Activated T-cell treated with anti-CD3 and anti-CD28 coated beads, Interleukin-2, amount 50 U/mL, for 4 hours (primary cell): ENCODE measurements around the gene ZFR2. TPM values are rescaled to one million over a fixed set of nuclear protein-coding genes. Genes with fewer than 3 reads are reported as not detected.
"Not testable (repeated sequence)": the region's sequence is repeated elsewhere in the genome, so short reads cannot be mapped to it uniquely, and the experiment has no call there.

Experiments used
- ATAC-seq, 2 donors: fragments of 200-7000 bp; cut with Tn5 transposase; one replicate each; pipeline ENCODE4 v1.10.0; 2021
- DNase-seq: peaks from one replicate; pipeline ENCODE4 v3.0.0-alpha.2; 2020
- H3K27me3 Mint-ChIP-seq: one replicate; pipeline ENCODE4 v1.8.0; 2021; ENCODE audit warnings: low read depth, mixed read lengths
- H3K36me3 Mint-ChIP-seq: one replicate; pipeline ENCODE4 v1.8.0; 2022; ENCODE audit warnings: mixed read lengths; ENCODE audit not compliant: insufficient read depth
- H3K4me1 Mint-ChIP-seq: one replicate; pipeline ENCODE4 v1.8.0; 2021; ENCODE audit warnings: low read depth, mixed read lengths
- H3K4me3 Mint-ChIP-seq: one replicate; pipeline ENCODE4 v1.8.0; 2021; ENCODE audit warnings: mild to moderate bottlenecking, moderate library complexity, mixed read lengths
- H3K9me3 Mint-ChIP-seq: one replicate; pipeline ENCODE4 v1.8.0; 2021; ENCODE audit warnings: mixed read lengths
- total RNA-seq, 3 donors: library from RNA; stranded (reverse); gene quantifications; one replicate each; pipeline ENCODE4 v1.2.1, GENCODE V29; 2021

ZFR2 gene
- total RNA-seq, 3 donors from 2014 or later = 0.53 to 1.1 (median 0.90) TPM

DNA sequence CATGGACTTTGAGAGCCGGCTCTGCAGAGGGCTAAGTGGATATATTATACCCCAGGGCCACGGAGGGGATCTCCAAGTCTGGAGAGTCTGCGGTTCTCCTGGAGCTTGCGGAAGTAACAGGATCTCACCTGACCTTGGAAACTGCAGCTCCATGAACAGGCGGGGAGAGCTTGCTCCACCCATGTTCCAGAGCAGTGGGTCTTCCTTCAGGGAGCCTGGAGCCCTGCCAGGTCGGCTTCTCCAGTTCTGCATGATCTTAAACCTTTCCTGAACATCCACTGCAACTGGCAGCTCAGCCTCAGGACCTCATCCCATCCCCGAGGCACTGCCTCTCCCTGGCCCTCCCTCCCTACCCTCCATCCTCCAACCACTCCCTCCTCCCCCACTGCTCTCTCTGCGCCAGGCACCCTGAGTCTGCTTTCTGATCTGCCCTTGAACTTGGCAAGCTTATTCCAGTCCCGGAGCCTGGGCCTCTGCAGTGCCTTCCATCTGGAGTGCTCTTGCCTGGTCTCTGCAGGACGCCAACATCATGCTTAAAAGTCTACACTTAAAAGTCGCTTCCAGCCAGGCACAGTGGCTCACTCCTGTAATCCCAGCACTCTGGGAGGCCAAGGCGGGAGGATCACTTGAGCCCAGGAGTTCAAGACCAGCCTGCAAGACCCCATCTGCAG, 24.8 kb upstream of the ZFR2 start:
- Mint-ChIP-seq H3K4me1 (peaks cover 3% of the 10 kb centered on the region), H3K36me3 (no peaks in the 10 kb centered on the region), H3K4me3 (no peak overlapping the region), H3K9me3 (no peaks in the 10 kb centered on the region), H3K27me3 (peaks cover 2% of the 10 kb centered on the region)
- DNase-seq = no peak
- ATAC-seq = no peak

DNA sequence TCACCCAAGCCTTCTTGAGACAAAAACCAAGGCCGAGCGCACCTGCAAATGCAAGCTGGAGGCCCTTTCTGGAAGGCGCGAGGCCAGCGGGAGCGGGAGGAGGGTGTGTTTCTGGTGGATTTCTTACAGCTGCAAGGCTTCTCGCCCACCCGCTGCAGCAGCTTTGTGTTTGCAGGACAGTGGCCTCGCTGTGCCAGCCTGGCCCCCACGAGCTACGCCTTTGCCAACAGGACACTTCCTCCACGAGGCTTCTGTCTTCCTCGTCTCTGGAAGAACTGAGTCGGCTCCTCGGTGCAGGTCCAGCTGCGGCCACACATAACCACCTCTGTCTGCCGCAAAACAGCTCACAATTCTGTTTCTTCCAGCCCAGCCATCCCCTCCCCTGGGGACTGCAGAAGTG, 21.8 kb upstream of the ZFR2 start:
- Mint-ChIP-seq H3K9me3 (no peaks in the 10 kb centered on the region), H3K27me3 (peaks cover 2% of the 10 kb centered on the region), H3K36me3 (no peaks in the 10 kb centered on the region), H3K4me3 (no peak overlapping the region), H3K4me1 (no peaks in the 10 kb centered on the region)
- ATAC-seq = no peak
- DNase-seq = no peak

DNA sequence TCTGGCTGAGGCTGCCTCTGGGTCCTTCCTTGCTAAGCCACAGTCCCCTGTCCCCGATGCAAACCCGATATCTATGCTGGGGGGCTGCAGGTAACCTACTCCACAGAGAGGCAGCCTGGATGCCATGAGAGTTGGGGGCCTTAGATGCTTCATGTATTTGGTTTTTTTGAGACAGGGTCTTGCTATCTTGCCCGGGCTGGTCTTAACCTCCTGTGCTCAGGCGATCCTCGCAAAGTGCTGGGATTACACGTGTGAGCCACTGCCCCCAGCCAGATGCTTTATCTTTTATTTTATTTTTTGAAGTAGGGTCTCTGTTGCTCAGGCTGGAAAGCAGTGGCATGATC, 13.2 kb upstream of the ZFR2 start:
- peaks cover 47% of the 10 kb centered on the region for H3K27me3 Mint-ChIP-seq
- no peaks in the 10 kb centered on the region for H3K9me3 Mint-ChIP-seq
- no peaks in the 10 kb centered on the region for H3K36me3 Mint-ChIP-seq
- H3K4me1 Mint-ChIP-seq = peaks cover 8% of the 10 kb centered on the region
- DNase-seq (no peak), ATAC-seq (no peak)
- H3K4me3 Mint-ChIP-seq = no peak overlapping the region

DNA sequence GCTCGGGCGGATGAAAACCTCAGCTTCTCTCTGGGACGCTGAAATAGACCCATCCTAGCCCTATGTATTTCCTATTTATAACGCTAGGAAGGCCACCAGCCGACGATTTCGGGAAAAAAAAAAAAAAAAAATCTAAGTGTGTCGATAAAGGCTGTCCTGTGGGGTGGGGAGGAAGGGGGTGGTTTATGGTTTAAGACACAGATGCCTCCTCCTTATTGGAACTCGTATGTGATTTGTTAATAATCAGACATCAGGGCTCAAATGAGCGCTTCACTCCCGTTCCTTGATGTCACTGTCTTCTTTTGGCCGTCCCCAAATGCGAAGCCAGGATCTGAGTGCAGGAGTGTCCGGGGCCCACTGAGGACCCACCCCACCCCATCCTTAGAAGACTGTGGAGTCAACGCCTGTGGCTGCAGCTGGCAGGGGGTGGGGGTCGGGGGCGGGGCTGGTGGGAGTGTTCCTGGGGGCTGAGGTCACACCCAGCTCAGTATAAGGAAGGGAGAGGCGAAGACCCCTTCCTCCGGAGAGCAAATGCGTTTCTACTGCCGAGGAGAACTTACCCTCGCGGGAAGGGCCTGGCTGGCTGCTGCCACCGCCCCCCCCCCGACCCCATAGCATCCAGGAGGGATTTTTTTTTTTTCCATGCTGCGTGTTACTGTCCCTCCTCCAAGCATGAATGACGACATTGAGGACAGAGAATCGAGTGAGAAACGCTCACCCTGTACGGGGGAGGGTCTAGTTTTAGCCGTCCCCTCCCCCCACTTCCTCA, 12.6 kb upstream of the ZFR2 start:
- DNase-seq (no peak), ATAC-seq (no peak)
- Mint-ChIP-seq H3K4me1 (peaks cover 8% of the 10 kb centered on the region), H3K4me3 (no peak overlapping the region), H3K9me3 (no peaks in the 10 kb centered on the region), H3K27me3 (peaks cover 50% of the 10 kb centered on the region), H3K36me3 (no peaks in the 10 kb centered on the region)

DNA sequence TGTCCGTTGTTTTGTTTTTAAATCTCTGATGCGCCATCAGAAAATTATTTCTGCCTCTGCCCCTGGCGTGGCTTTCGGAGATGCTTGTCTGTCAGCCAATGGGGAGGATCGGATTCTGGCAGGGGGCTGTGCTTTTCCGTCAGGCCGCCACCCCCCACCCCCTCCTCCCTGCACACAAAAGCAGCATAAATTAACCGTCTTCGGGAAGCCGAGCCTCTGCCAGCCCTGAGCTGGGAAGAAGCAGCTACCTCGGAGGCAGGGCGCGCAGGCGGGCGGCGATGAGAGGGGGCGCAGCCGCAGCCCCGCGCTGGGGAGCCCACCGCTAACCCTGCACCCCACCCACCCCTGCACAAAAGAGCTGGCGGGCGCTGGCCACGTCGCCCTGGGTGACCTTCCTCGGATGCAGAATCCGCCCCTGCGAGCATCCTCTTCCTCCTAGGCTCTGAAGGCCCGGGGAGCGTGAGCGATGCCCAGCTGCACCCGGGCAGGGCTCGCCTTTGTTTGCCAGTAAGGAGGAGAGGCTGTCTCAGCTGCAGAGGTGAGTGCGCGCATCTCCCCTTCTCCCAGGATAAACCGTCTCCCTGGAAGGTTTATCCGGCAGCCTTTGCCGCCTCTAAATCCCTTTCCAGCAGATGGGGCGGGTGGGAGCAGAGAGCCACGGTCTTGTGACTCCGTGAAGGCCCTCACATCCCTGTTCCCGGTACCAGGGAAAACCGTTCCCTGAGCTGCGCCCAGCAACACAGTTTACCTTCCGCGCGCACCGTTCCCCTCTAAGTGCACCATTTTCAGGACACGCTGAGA, 11.8 kb upstream of the ZFR2 start, which contains the start of gene ATCAY:
ATCAY (plus strand) TSS at position 215 of the 801 bp plus-strand sequence. CDS start 5,083 bp downstream, outside the sequence.
- Mint-ChIP-seq H3K36me3 (no peaks in the 10 kb centered on the region), H3K4me3 (no peak within 1 kb of the TSS), H3K27me3 (peaks cover 50% of the 10 kb centered on the region), H3K9me3 (no peaks in the 10 kb centered on the region), H3K4me1 (peaks cover 8% of the 10 kb centered on the region)
- ATAC-seq (no peak), DNase-seq (no peak)

DNA sequence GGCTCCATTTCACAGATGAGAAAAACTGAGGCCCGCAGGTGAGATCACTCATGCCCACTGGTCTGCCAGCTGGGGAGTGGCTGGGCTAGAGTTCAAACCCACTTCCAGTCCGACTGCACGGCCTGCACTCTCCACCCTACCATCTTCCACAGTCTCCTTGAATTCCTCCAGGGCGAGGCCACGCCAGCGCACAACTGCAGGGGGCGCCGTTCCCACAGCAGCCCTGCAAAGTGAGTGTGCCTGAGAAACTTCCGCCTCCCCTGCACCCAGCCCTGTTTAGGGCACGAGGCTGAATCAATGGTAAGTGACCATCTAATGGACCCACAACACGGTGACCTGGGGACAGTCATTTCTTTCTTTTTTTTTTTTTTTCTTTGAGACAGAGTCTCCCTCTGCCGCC, 10.8 kb upstream of the ZFR2 start:
- DNase-seq = no peak
- peaks cover 8% of the 10 kb centered on the region for H3K4me1 Mint-ChIP-seq
- H3K4me3 Mint-ChIP-seq = no peak overlapping the region
- H3K36me3 Mint-ChIP-seq = no peaks in the 10 kb centered on the region
- no peak for ATAC-seq
- H3K9me3 Mint-ChIP-seq = no peaks in the 10 kb centered on the region
- peaks cover 50% of the 10 kb centered on the region for H3K27me3 Mint-ChIP-seq

DNA sequence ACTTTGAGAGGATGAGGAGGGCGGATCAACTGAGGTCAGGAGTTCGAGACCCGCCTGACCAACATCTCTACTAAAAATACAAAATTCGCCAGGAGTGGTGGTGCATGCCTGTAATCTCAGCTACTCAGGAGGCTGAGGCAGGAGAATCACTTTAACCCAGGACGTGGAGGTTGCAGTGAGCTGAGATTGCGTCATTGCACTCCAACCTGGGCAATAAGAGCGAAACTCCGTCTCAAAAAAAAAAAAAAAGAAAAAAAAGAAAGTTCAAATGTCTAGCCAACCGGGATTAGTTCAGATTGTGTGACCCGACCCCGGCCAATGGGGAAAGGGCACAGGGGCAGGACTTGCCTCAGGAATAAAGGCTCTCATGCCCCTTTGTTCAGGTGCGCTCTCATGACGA, 5.9 kb upstream of the ZFR2 start:
- not testable (repeated sequence) for H3K4me1 Mint-ChIP-seq, H3K4me3 Mint-ChIP-seq, ATAC-seq, H3K9me3 Mint-ChIP-seq, DNase-seq, H3K36me3 Mint-ChIP-seq
- peaks cover 49% of the 10 kb centered on the region for H3K27me3 Mint-ChIP-seq

DNA sequence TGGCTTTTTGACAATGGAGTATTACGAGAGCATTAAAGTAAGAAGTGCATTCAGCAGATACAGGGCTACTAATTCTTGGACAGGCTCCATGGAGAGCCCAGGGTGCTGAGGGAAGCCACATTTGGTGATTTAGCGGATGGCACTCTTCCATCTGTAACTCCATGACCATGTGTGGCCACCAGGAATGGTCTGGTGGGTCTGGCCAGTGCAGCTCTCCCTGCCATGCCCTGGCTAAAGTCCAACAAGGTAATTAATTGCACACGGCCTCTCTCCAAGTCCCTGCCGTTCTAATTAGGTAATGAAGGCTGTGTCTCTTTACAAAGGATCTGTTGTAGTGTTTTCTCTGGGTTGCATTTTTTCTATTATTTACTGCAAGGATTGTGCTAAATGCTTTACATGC, 4.3 kb upstream of the ZFR2 start:
- ATAC-seq (no peak), DNase-seq (no peak)
- Mint-ChIP-seq H3K36me3 (no peaks in the 10 kb centered on the region), H3K27me3 (peaks cover 50% of the 10 kb centered on the region), H3K4me1 (peaks cover 5% of the 10 kb centered on the region), H3K4me3 (no peak overlapping the region), H3K9me3 (no peaks in the 10 kb centered on the region)

DNA sequence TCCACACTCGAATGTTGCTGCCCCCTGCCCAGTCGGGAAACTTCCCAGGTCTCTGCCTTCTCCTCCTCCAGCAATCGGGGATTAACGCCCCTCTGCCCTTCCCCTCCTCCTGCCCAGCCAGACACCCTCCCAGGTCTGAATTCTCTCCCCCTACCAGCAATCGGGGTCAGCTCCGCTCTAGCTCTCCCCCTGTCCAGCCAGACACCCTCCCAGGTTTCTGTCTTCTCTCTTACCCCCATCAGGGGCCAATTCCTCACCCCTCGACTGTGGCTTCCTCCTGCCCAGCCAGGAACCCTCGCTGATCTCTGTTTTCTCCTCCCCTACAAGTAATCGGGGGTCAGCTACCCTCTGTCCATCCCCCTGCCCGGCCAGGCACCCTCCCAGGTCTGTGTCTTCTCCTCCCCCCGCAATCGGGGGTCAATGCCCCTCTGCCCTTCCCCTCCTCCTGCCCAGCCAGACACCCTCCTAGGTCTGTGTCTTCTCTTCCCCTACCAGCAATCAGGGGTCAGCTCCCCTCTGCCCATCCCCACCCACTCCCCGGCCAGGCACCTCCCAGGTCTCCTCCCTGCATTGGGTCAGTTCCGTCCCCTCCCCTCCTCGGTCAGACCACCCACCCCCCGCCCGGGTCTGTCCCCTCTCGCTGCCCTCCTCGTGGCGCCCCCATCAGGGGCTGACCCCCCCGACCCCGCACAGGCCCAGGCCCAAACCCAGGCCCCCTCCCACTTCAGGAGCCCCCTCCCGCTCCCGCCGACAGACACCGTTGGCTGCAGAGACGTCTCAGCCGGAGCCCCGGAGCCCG, 668 bp downstream of the ZFR2 start:
- ATAC-seq (no peak), DNase-seq (no peak)
- peaks cover 52% of the 10 kb centered on the region for H3K27me3 Mint-ChIP-seq
- H3K4me3 Mint-ChIP-seq = no peak overlapping the region
- H3K36me3 Mint-ChIP-seq = no peaks in the 10 kb centered on the region
- peaks cover 5% of the 10 kb centered on the region for H3K4me1 Mint-ChIP-seq
- no peaks in the 10 kb centered on the region for H3K9me3 Mint-ChIP-seq

DNA sequence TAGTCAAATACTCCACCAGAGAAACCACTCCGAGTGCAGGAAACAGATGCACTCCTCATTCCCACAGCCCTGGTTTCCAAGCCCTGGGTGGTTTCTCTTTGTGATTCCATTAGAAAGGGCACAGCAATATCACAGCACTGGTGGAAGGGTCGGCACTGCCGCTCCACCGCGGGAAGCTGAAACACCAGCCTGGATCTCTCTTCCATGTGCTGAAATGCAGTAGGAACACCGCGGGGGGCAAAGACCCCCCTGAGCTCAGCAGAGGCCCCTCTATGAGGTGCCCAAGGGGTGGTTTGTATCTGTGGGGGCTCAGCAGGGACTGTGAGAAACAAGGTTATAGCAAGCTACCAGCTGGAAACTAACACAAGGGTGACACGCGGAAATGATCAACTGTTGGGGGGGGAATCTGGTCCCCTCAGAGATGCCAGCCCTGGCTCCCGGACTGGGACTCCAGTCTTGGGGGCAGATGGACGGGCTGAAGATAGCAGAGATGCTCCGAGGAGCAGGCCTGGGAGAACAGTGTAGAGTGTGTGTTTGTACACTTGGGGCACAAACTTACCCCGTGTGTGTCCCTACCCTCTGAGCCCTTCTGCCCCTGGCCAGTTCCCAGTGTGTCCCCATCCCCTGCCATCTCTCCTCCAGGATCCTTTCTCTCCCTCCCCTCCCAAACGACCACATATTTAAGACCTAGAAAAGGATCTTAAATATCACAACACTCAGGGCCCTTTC, 1.8 kb downstream of the ZFR2 start:
- Mint-ChIP-seq H3K9me3 (no peaks in the 10 kb centered on the region), H3K27me3 (peaks cover 46% of the 10 kb centered on the region), H3K36me3 (no peaks in the 10 kb centered on the region), H3K4me3 (no peak overlapping the region), H3K4me1 (peaks cover 5% of the 10 kb centered on the region)
- no peak for DNase-seq
- ATAC-seq = no peak

DNA sequence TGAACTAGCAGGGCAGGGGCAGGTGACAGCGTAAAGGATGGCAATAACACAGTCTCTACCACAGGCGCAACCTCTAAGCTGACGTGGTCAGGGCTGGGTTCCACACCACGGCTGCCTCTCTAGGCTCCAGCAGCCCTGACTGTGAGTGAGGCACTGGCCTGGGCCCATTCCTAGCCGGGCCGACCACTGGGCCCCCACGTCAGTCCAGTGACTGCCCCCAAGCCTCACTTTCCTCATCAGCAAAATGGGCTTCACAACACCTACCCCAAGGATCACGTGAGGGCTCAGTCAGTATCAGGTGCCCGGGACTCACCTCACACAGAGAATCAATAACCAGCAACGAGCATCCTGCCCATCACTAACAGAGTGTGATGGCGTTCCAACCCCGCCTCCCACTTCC, 5.2 kb downstream of the ZFR2 start:
- H3K27me3 Mint-ChIP-seq = peaks cover 23% of the 10 kb centered on the region
- no peak for DNase-seq
- no peak for ATAC-seq
- H3K36me3 Mint-ChIP-seq = no peaks in the 10 kb centered on the region
- no peak overlapping the region for H3K4me3 Mint-ChIP-seq
- H3K4me1 Mint-ChIP-seq = no peaks in the 10 kb centered on the region
- no peaks in the 10 kb centered on the region for H3K9me3 Mint-ChIP-seq

DNA sequence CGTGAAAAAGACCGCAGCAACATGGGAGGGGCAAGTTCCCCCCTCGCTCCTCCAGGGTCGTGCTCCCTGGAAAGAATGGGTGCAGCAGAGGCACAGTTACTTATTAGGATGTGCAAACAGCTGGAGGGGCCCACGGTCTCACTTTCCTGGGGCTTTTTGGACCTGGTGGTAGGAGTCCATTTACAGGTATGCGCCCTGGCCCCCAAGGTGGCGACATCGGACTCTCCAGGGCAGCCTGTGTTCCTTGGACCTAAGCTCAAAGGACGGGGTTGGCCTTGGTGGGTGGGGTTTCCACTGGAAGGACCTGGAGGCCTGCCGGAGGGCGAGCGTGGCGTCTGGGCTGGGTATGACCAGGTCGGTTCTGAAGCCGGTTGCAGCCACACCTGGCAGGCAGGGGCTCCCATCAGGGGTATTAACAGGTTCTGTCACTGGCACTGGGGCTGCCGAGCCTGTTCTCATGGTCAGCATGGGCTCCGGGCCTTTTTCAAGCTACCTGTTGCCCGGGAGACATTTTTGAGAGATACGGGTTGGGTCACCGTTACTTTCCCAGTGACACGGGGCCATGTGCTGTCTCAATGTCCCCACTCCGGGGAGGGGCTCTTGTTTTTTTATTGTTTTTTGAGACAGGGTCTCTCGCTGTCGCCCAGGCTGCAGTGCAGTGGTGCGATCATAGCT, 5.9 kb downstream of the ZFR2 start:
- Mint-ChIP-seq H3K27me3 (peaks cover 19% of the 10 kb centered on the region), H3K4me3 (no peak overlapping the region), H3K4me1 (no peaks in the 10 kb centered on the region), H3K36me3 (no peaks in the 10 kb centered on the region), H3K9me3 (no peaks in the 10 kb centered on the region)
- DNase-seq = no peak
- ATAC-seq = no peak

DNA sequence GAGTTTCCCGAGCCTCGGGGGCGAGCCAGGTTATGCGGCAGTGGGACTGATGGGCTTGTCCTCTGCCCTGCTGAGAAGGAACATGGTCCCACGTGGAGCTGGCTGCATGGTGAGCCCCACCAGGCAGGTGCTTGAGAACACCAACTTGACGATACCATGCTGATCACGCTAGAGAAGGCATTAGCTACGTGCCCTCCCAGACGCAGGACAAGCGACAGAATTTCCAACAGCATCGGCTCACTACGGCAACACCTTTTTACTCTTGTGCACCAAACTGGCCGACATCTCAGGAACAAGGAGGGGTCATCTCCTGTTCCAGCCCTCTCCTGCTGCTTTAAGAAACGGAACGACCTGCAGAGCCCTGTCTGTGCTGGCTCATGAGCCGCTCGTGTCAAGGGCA, 8.3 kb downstream of the ZFR2 start:
- H3K27me3 Mint-ChIP-seq = no peaks in the 10 kb centered on the region
- H3K9me3 Mint-ChIP-seq = no peaks in the 10 kb centered on the region
- ATAC-seq = no peak

More for the DNA sequence above, 8.3 kb downstream of the ZFR2 start:
- H3K4me1 Mint-ChIP-seq = no peaks in the 10 kb centered on the region
- H3K36me3 Mint-ChIP-seq = no peaks in the 10 kb centered on the region
- H3K4me3 Mint-ChIP-seq = no peak overlapping the region
- no peak for DNase-seq
